Activated T-cell treated with anti-CD3 and anti-CD28 coated beads for 4 hours (primary cell): Measurements from ENCODE around the gene PADI6.

Experiments
- DNase-seq: peaks from one replicate; pipeline ENCODE4 v3.0.0-alpha.2; 2020

PADI6 gene

DNA sequence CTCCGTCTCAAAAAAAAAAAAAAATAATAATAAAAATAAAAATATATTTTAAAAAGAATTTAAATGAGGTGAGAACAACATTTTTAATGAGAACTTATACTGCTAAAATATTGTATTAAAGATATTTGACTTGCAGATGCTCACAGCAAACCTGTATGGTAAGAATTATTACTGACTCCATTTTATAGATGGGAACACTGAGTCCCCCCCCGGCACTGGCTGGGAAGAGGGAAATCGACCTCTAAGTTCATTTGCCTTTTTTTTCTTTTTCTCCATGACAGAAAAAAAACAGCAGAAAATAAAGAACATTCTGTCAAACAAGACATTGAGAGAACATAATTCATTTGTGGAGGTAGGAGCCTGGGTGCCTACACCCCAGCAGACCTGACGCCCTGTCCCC lies 13.4 kb upstream of the PADI6 start:
- no peak for DNase-seq

DNA sequence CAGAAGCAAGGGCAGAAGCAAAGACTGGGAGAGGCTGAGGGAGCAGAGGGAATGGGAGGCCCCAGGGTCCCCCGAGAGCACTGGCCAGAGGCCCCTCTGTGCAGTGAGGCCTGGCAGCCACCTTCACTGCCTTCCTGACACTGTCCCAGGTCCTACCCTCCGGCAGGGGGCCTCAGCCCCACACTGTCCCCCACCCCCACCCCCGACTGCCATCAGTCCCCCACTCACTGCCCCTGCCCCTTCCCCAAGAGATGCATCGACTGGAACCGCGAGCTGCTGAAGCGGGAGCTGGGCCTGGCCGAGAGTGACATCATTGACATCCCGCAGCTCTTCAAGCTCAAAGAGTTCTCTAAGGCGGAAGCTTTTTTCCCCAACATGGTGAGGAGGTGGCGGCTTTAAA lies 13.0 kb upstream of the PADI6 start:
- no peak for DNase-seq

DNA sequence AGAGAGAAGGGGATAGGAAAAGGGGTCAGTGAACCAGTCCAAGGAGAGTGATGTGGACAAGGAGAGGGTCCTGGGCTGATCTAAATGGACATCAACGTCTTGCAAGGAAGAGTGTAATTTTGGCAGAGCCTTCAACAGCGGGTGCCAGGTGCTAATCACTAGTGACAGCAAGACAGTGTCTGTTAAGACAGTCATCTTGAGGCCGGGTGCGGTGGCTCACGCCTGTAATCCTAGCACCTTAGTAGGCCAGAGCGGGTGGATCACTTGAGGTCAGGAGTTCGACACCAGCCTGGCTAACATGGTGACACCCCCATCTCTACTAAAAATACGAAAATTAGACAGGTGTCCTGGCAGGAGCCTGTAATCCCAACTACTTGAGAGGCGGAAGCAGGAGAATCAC lies 12.2 kb upstream of the PADI6 start:
- DNase-seq, result no peak

DNA sequence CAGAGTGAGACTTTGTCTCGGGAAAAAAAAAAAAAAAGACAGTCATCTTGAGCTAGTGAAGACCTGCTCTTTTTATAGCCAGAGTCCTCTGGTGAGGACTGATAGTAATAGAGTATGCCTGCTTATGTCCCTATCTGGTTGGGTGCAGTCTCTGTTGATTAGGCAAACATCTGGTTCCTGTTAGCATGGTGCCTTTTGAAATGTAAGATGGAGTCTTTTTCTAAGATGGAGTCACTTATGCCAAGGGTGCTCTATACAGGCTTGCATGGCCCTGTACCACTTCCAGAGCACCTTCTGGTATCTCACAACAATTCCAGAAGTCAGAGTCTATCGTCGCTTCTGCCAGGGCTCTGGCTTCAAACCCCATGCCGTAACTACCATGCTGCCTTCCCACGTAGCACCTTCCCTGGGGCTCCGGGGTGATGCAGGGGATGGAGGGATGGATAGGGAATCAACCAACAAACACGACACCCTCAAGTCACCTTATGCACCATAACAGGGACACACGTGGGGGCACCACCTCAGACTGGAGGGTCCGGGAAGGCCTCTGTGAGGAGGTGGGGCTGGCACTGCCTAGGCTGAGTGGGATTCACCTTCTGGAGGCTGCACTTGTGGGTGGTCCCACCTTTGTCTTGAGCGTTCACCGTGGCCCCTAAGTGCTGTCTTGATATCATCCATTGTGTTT lies 11.6 kb upstream of the PADI6 start:
- DNase-seq, result no peak

DNA sequence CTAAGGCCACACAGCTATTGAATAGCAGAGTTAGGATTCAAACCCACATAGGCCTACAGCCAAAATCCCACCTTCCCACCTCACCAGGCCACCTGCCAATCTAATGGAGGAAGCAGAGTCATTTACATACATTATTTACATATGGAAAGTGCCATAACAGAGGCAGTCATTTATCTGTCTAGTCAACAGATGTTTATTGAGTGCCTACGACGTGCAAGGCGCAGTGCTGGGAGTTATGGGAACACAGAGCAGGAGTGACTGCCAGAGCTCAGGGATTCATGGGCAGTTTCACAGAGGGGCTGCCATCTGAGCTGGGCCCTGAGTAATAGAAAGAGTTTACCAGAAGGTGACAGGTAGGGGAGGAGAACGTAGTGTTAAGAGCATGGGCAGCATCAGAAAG lies 10.3 kb upstream of the PADI6 start:
- DNase-seq, result no peak

DNA sequence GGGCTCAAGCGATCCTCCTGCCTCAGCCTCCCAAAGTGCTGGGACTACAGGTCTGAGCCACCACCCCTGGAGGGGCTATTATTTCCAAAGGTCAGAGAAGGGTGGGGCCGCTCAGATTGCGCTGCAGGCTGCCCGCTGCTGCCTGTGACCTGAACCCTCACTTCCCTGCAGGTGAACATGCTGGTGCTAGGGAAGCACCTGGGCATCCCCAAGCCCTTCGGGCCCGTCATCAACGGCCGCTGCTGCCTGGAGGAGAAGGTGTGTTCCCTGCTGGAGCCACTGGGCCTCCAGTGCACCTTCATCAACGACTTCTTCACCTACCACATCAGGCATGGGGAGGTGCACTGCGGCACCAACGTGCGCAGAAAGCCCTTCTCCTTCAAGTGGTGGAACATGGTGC lies 8.6 kb upstream of the PADI6 start:
- no peak for DNase-seq

DNA sequence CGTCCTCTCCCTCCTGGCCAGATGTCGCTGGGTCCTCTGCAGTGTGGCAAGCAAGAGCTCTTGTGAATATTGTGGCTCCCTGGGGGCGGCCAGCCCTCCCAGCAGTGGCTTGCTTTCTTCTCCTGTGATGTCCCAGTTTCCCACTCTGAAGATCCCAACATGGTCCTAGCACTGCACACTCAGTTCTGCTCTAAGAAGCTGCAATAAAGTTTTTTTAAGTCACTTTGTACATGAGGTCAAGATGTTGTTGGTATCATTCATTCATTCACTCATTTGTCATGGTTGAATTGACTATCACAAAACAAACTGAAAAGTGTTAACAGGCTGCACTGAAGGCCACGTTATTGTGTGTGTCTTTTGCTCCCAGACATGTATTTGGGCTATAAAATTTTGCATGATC lies 8.2 kb upstream of the PADI6 start:
- no peak for DNase-seq

DNA sequence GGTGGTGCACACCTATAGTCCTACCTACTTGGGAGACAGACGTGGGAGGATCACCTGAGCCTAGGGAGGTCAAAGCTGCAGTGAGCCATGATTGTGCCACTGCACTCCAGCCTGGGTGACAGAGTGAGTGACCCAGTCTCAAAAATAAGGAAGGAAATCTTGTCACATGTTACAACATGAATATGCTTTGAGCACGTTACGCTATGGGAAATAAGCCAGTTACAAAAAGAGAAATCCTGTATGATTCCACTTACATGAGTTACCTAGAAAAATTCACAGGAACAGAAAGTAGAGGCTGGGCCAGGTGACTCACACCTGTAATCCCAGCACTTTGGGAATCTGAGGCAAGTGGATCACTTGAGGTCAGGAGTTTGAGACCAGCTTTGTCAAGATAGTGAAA lies 6.7 kb upstream of the PADI6 start:
- DNase-seq, result no peak

DNA sequence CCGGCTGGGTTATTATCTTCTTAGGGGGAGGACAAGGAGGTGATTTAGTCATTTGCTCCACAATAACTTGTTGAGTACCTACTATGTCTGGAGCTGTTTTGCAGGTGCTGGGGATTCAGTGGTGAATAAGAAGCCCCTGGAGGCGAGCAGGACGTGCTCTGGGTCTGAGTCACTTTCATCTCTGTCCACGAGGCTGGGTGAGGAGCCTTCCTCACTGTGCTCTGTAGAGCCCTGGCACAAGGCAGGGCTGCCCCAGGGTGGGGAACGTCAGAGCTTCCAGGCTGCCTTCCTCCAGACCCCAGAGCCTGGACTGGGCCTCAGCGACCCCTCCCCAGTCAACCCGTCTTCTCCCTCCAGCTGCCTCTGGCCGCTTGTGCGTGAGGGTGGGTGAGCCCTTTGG lies 2.5 kb upstream of the PADI6 start:
- no peak for DNase-seq

DNA sequence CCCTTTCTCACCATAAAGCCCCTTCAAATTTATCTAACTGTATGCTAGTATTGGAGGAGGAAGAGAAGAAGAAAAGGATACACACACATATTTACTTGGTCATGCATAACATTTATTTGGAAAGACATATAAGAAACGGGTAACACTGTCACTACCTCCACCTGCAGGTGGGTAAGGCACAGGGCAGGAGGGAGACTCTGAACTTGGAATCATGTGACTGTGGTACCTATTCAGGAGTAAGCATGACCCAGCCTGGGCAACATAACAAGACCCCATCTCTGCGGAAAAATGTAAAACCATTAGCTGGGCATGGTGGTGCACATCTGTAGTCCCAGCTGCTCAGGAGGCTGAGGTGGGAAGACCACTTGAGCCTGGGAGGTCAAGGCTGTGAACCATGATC lies 1.4 kb upstream of the PADI6 start:
- no peak for DNase-seq

DNA sequence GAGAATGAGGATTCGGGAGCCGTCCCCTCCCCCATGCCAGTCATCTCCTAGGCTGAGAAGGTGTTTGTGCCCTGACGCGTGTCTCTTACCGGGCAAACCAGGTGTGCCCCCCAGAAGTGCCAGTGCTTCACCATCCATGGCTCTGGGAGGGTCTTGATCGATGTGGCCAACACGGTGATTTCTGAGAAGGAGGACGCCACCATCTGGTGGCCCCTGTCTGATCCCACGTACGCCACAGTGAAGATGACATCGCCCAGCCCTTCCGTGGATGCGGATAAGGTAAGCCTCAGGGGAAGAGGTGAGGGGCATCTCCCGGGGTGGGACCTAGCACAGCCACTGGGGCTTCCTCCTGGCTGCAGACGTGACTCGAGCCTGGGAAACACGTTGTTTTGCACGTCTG lies 959 bp downstream of the PADI6 start:
- DNase-seq, result no peak

DNA sequence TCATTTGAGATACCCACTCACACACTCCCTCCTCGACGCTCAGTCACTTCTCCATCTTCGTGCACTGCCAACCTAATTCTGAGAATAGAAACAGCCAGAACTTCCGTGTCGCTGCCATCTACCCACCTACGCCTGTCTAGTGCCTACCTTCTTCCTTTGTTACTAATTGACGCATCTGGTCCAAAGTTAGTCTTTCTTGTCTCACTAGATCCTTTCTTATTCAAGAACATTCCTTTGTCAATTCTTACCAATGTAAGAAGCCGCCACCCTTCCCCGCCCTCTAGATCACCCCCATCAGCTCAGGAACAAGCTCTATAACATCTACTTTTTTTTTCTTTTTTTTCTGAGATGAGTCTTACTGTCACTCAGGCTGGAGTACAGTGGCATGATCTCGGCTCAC lies 3.7 kb downstream of the PADI6 start:
- no peak for DNase-seq

DNA sequence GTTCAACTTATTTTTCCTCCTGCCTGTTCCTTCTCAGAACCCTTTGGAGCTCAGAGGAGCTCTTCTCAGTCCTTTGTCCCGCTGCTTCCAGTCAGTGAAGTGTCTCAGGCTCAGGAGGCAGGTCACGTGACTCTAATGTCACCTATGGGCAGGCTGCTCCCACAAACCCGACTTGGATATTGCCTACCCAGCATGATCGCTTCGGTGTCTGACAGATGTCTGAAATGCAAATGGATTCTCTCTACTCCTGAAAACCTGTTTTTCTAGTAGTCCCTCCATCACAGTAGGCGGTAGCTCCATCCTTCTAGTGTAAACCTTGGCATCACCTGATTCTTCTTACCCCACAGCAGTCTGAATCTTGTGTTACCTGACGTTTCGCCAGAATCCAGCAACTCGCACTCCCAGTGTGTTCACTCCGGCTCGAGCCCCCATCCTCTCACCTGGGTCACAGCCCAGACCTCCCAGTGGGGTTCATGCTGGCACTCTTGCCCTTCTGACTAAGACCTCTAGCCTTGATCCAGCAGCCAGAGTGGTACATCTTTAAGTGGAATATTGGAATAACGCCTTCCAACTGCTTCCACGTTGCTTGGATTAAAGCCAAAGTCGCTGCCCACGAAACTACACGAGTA lies 5.4 kb downstream of the PADI6 start:
- DNase-seq, result no peak

DNA sequence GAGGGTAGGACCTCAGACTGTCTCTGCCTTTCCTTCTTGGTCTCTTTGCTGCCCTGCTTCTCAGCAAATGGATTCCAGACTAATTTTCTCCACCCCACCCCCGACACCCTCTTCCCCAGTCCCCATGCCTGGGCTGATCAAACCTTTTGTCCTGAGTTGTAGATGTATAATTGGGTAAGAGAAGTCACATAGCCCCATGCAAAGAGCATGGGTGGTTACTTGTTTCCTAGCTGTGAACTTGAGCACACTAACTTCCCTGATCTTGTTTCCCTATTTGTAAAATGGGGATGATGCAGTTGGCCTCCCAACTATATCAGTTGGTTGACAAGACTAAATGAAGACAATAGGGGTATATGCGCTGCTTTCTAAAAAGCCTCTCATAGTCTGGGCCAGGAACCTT lies 9.2 kb downstream of the PADI6 start:
- no peak for DNase-seq

DNA sequence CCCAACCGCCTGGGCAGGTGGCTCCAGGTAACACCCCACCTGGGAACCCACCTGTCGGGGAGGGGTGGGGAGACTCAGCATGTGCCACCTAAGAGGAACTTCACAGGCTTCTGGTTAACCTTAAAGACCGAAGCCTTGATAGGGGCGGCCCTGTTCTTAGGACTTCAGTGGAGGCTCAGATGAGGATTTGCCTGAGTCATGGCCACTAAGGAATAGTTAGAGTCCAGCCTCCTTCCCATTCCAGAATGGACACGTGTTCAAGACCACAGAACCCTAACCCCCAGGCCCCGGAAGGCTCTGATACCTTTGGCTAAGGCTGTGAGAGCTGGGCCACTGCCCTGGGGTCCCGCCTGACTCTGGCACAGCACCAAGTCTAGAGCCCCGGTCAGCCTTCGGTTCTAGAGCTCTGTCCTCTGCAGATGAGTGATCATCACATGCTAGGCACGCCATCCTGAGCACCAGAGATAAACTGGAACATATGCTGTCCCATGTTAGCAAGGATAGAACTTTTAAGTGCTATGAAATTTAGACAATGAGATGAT lies 20.3 kb downstream of the PADI6 start:
- DNase-seq, result no peak

DNA sequence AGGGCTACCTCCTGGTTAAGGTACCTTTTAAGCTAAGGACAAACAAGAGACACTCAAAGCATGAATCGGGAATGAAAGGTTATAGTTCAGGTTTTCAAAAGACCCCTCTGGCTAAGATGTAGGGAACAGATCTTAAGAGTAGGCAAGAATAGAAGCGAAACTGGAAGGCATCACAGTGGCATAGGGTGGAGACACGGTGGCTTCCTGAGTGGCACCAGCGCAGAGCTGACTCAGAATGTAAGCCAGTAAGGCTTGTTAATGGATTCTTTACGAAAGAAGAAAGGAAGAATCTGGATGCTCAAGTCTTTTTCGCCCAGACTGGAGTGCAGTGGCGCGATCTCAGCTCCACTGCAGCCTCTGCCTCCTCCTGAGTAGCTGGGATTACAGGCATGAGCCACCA lies 21.2 kb downstream of the PADI6 start:
- DNase-seq, result no peak

DNA sequence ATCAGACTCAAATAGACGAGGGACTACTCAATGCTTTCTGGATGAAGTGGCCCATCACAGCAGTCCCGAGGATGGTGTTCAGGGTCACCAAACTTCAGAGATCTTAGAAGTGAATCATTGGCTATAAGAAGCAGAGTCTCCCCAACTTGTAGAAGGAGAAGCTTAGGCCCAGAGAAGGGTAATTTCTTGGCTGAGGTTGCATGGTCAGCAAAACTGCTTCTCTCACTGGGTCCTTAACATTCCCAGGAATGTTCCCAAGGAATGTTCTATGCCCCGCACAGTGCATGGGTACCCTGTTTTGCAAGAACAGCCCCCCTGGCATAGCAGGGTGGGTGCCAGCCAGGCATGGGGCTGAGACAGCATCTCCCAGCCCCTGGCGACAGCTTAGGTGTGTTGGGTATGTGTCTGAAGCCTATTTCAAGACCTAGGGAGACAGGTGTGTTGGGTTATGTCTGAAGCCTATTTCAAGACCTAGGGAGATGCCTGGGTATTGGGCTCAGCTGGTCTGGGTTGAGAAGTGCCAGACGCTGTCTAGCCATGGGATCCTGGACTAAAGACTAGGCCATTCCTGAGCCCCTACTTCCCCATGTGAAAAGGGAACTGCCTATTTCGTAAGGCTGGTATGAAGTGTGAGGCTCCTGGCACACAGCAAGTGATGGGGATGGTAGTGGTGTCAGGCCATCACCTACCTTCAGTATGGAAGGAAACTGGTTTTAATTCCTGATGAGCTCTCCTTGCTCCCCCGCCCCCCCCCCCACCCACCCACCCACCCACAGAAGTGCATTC lies 26.1 kb downstream of the PADI6 start:
- DNase-seq, result no peak

DNA sequence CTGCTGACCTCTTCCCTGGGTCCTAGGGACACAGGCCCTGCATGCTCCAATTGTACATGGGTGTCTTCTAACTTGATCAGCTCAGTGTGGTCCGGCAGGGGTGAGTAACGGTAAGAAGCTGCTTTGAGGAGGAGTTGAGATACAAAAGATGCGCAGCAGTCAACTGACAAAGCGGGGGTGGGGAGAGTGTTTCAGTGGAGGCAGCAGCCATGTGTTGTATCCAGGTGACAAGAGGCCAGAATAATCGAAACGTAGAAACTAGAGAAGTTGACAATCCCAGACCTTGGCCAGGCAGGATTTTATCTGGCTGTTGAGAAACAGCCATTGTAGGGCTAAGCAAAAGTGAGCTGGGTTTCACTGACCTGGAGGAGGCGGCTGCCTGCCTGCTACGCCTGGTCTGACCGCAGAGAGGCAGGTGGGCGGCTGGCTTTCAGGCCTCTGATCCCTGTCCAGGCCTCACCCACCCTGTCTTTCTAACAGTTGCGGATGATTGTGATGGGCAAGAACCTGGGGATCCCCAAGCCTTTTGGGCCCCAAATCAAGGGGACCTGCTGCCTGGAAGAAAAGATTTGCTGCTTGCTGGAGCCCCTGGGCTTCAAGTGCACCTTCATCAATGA lies 28.8 kb downstream of the PADI6 start:
- no peak for DNase-seq

DNA sequence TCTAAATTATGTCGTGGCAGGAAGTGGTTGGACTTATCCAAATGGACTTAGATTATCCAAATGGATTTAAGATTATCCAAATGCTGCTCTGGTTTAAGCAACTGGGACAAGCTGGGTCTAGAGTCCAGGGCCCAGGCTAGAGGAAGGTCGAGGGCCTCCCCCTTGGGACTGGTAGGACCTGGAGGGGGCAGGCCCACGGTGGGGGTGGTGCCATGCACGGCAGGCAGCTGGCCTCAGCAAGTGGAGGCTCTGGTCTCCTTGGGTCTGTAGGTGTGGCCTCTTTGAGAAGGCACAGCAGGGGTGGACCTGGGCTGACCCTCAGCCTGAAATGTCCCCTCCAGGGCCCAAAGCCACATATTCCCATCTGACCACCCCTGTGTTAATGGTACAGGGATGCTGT lies 29.8 kb downstream of the PADI6 start:
- DNase-seq, result no peak

DNA sequence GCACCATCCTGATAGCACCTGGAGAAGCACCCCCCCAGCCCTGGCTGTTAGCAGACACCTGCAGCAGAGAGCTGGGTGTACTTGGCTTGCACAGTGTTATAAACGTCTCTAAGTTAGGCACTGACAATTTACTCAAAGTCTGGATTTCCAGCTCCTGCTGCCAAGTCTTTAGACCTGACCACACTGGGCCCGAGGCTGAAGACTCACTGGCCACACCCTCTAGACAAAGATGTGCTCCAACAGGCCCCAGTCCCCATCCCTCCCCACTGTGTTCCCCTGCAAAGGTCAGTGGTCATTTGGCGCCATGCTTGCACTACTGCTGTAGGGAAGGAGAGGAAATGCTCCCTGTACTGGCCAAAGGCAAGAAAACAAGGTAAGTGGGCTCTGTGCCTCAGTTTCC lies 31.1 kb downstream of the PADI6 start:
- DNase-seq, result no peak

DNA sequence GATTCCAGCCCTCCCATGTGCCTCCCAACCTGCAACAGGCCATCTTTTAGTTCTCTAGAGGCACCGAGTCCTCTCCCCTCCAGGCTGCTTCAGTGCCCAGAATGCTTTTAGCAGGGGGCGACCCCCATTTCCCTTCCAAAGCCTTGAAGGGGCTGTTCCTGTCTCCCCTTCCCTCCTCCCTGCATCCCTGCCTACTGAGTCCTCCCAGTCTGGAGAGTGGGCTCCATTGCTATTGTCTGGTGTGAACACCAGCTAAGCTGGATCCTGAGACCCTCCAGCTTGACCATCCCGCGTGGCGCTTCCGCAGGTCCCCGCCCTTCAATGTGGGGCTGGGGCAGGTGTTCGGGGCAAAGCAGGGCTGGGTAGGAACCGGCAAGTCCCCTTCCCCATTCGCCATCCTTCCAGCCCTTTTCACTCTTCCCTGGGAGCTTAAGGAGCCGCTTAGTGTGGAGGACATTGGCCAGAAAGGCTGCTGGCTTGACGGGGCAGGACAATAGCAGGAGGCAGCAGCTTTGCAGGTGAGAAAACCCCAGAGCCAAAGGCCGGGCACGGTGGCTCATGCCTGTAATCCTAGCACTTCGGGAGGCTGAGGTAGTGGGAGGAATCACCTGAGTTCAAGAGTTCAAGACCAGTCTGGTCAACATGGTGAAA lies 32.2 kb downstream of the PADI6 start:
- DNase-seq, result no peak

DNA sequence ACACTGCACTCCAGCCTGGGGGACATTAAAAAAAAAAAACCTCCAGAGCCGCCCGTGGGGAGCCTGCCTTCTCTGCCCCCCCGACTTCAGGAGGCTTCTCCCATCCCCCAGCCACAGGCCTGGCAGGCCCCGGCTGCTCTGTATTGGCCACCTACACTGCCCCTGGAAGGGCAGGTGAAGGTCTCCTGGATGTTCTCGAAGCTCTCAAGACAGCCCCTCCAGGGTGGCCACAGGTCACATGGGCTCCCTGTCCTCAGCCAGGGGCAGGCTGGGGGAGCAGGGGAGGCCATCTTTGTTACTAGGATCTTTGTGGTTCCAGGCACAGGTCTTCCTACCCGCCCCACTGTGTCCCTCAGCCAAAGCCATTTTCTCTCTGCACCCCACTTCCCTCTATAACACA lies 32.8 kb downstream of the PADI6 start:
- DNase-seq, result no peak
